Retina (tissue), 1 donor: Measurements from ENCODE around the gene CDC45.

Experiments used
- DNase-seq: peaks from one replicate; pipeline ENCODE4 v3.0.0-alpha.2; 2016

The CDC45 gene

DNA sequence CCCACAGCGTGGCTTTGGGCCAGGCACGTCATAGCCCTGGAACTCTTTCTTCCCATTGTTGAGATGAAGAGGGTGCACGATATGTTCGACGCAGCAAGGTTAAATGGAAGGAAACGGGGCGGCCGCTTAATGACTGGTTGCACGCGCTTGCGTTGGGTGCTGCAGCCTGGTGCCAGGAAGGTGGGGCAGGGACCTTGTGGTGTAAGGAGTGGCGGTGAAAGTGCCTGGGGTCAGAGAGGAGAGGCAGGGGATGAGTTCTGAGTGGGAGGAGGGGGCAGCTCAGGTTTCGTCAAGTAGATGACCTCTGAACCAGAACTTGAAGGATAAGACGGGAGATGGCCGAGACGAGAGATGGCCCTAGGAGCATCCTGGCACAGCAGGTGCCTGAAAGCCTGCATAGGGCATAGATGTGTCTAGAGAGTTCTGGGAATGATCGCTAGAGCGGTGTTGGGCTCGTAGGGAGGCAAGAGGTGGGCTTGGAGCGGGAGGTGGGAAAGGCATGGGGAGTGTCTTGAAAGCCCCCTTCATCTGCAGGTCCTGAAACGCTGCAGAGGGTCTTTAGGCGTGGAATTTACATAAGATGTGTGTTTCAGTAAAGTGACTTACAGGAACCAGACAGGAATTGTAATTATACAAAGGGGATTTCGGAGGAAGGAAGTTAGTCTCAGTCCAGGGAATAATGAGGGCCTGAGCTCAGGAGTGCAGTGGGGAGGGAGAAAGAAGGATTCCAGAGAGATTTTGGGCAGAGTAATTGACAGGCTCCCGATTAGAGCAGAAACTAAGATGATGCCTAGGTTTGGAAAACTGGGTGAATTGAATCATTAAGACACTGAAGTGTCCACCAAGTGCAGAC lies 87.7 kb downstream of the CDC45 start:
- no peak for DNase-seq

GRCh38 chr22:19568337-19569275 lies 88.9 kb downstream of the CDC45 start:
- no peak for DNase-seq

GRCh38 chr22:19569276-19569640 lies 89.5 kb downstream of the CDC45 start:
- DNase-seq: no peak

DNA sequence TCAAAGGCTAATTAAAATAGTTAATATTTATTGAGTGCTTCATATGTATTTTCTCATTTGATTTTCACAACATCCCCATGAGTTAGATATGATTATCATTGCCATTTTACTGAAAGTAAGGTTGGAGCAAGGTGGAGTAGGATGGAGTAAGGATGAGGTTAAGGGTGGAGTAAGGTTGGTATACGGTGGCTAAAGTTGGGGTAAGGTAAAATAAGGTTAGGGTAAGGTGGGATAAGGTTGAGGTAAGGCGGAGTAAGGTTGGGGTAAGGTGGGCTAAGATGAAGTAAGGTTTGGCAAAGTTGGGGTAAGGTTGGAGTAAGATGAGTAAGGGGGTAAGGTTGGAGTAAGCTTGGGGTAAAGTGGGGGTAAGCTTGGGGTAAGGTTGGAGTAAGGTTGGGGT lies 90.3 kb downstream of the CDC45 start:
- DNase-seq: no peak
